GM21367 (cell line): Measurements from ENCODE around the gene CCL16.

Source experiments
- ATAC-seq: cut with Tn5 transposase; IDR thresholded peaks from one replicate; pipeline ENCODE4 v1.9.1; 2021; ENCODE audit not compliant: unreplicated experiment

The CCL16 gene

DNA sequence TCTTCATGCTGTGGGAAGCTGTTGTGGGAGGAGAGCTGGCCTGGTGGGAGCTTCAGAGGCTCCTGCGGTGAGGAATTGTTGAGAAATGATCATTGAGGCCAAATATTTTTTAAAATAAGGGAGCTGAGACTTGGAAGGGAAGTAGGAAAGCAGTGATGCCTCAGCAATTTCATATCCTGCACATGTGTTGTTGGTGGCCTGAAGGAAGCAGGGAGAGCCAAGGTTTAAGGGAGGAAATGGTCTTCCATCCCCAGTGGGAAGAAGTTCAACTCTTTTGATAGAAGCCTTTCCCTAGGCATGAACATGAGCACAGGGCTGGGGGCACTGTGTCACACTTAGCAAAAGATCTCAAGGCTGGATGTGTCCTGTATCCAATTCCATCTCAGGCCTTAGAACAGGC lies 5.3 kb upstream of the CCL16 start, which contains the start of gene CCL14:
Gene CCL14 (minus strand): TSS at position 87 of the 400 bp plus-strand sequence. CDS start 80 bp downstream, at position 7.
- ATAC-seq = no peak

DNA sequence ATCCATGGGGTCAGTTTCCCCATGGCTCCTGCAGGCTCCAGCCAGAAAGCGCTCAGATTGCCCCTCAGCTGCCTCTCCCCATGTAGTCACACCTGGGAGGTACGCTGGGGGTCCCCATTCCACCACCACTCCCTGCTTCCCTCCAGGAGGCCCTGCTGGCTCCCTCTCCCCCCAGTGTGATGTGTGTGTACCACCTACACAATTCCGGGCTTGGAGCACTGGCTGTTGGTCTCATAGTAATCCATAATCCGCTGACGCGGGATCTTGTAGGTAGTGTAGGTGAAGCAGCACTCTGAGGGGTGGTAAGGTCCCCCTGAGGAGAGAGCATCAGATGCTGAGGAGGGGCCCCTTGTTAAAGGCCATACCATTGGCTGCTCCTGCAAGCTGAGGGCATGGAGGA lies 2.8 kb upstream of the CCL16 start:
- ATAC-seq = no peak

DNA sequence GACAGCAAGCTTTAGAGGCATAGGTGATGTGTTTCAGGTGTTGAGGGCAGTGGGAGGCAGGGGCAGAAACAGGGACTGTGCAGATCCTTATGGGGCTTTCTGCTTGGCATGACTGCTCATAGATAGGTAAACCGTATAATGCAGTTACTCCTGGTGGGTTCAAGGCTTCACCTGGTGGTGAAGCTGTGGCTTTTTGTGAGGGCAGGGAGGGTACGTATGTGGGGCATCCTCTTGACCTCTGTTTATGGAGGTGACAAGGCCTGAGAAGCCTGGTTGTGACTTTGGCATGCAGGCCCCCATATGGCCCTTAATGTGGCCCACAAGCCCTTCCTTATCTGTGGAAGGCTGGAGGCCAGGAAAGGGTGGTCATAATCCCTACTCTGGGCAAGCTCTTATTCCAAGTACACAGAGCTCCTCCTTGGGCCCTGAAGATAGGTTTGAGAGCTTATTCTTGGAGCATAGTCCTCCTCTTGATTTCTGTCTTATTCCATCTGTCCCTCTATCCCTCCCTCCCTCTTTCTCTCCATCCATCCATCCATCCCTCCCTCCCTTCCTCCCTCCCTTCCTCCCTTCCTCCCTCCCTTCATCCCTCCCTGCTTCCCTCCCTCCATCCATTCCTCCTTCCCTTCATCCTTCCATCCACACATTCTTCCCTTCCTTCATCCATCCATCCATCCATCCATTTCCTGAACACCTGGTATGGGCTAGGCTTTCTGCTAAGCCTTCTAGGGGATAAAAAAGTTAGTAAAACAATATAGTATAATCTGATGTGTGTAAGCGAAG lies 1.3 kb upstream of the CCL16 start:
- no peak for ATAC-seq

DNA sequence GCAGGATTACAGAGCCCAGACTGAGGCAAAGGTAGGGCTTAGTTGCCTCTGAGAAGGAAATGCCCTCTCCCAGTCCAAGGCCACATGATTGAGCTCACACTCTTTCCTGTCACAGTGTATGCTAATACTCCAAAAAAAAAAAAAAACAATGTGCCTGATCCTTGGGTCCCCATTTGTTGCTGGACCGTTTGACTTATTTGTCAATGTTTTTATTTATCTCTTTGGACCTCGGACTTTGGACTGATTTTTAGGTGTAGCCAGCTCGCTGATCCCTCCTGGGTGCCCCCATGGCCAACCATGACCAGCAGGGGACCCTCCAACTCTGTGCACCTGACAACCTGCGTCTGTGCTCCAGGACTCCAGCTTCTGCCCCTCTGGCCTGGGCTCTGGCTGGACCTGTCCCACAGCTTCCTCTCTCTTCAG lies 622 bp upstream of the CCL16 start:
- ATAC-seq = no peak

DNA sequence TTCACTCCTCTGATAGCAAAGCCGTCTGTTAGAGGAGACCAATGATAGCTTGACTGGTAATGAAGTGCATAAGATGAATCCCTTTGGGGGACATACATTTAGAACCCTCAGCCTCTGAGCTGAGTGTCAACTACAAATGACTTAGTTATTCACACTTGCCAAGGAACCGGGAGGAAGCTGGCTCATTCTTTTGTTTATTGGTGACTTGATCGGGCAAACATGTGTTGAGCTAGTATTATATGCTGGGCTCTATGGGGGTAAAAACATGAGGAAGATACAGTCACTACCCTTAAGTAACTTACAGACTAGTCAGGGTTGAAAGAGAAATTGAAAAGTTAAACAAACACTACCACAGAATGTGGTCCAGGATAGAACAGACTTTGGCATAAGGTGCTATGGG lies 3.0 kb downstream of the CCL16 start:
- ATAC-seq = no peak

DNA sequence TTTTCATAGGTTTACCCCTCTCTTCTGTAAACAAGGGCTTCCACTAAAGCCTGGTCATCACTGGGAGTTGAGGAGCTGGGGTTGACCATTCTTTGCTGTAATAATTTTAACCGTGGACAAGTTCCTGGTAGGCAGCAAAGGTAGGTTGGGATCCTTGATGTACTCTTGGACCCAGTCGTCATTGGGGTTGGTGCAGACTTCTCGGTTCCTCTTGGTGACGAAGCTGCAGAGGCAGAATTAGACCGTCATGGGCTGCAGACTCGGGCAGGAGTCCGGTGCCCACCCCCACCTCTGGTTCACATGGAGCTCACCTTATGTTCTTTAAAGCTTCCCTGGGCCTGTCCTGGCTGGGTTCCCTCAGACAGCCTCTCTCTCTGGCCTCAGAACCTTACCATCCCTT lies 3.8 kb downstream of the CCL16 start:
- no peak for ATAC-seq

DNA sequence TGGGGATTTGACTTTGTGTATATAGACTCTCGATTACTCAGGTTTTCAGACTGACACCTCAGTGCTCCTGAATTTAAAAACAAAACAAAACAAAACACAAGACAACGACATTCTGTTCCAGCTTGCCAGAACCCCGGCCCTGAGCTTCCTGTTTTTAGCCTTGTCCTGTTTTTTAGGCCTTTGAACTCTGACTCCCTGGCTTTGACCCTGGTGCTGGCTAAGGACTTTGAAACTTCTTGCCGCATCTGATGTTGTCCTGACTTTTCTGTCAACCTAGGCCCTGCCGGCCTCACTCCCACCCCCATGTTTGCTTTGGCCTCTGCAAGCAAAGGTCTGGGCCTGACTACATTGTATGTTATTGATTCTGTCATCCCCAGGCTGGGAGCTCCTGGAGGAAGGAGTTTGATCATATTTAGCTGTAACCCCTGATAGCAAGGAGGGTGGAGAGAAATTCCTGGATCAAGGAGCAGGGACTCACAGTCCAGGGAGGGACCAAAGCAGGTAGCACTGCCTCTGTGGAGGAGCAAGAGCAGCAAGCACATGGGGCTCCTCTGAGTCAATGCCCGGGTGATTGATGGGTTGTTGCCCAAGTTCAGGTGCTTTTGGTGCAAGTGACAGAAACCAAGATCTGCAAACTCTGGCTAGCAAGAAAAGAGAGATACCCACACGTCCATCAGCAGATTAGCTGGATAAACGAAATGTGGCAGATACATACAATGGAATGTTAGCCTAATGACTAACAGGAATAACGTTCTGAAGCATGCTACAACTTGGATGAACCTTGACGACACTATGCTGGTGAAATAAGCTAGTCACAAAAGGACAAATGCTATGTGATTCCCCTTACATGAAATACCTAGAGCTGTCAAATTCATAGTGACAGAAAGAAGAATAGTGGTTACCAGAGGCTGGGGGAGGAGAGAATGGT lies 7.7 kb downstream of the CCL16 start:
- no peak for ATAC-seq

DNA sequence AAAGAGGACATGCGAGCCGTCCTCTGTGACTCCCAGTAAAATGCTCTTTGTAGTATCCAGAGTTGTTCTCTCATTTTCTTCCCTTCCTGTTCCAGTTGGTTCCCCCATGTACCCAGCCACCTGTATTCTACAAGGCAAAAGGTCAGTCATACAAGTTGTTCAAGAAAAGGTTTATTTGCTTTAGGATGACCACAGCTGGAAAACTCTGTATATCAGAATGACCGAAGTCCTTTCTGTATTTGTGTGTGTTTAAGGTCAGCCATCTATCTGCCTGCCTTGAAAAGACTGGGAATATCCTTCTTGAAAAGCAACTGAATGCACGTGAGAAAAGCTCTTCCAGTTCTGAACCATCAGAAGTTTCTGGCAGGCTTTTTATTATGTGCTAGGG lies 8.4 kb downstream of the CCL16 start:
- ATAC-seq = no peak

DNA sequence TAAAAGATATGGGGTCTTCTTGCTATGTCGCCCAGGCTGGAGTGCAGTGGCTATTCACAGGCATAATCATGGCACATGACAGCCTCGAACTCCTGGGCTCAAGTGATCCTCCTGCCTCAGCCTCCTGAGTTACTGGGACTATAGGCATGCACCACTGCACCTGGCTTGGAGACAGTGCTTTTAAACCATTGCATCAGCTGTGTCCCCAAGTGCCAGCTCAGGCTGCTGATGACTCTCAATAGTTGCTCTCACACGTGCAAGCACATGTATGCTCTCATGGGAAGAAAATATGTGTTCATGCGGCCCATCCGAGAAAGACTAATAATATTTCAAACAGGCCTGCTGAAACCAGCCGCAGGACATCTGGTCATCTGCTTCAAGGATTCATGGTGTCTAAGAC lies 8.8 kb downstream of the CCL16 start:
- ATAC-seq = no peak

DNA sequence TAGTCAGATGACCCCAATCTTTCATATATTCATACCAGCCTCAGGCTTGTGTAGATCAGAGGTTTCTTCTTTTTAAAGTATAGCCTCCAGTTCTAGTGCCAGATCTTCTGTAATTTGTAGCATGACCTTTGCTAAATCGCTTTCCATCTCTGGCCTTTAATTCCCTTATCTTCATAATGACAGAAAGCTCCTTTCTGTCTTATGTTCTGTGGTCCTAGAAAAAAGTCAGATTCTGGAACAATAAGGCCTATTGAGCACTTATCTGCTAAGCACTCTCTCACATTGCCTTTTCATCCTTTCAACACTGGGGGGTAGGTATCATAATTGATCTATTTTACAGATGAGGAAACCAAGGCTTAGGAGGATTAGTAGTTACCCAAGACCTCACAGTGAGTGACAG lies 9.2 kb downstream of the CCL16 start:
- no peak for ATAC-seq

DNA sequence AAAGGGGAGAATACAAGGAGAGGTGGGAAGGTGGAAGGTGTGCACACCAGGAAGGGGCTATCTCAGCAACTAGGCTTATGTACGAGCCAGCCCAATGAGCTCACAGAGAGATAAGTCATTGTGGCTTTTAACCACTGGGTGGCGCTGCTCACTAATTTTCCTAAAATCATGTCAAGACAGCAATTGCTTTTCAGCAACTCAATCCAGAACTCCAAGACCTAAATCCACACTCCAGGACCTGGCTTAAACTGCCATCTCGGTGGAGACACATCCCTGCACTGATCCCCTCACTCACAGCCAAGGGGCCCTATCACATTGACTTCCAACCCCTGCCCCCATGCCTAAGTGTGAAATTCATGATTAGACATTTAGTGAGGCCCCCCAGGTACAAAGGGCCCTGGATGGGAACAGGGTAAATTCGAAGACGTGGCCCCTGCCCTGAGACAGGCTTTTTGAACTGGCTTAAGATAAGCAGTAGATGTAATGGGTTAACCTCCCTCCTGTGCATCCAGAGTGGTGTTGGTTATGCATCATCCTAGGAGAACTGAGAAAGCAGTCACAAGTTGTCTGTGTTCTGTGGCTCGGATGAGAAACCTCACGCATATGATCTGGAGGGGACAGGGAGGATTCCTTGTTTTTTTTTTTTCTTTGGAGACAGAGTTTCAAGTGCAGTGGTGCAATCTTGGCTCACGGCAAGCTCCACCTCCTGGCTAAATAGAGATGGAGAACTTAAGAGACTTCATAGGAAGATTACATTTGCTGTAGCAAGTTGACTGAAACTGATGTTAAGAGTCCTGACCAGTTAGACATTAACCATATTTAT lies 11.5 kb downstream of the CCL16 start:
- ATAC-seq = no peak

DNA sequence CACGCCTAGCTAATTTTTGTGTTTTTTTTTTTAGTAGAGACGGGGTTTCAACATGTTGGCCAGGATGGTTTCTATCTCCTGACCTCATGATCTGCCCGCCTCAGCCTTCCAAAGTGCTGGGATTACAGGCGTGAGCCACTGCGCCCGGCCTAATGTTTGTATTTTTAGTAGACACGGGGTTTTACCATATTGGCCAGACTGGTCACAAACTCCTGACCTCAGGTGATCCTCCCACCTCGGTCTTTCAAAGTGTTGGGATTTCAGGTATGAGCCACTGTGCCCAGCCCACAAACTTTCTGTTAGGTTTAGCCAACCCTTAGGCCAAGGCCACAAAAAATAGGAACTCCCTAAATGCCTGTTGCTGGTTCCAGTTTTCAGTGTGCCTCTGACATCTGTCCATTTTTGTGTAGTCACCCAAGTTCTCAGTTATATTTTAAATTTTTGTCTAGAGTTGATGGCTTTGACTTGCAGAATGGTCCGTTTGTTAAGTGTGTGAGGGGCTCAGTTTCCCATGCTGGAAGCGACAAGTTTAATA lies 12.7 kb downstream of the CCL16 start:
- ATAC-seq = no peak

DNA sequence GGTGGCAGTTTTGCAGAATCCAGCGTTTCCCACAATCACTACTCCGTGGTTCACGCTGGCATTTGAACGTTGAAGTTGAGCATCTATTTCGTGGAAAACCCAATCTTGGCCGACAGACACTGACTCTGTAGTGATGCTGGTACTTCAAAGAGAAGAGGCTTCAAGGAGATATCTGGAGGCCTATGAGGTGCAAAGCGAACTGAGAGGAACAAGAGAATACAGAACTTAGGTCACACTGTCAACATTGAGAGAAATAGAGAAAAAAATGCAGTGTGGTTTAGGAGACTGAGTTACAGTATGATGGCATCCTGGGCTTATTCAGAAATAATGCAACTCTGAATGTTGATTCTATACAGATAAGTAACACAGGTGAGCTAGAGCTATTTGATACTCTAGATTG lies 16.0 kb downstream of the CCL16 start:
- ATAC-seq = no peak

DNA sequence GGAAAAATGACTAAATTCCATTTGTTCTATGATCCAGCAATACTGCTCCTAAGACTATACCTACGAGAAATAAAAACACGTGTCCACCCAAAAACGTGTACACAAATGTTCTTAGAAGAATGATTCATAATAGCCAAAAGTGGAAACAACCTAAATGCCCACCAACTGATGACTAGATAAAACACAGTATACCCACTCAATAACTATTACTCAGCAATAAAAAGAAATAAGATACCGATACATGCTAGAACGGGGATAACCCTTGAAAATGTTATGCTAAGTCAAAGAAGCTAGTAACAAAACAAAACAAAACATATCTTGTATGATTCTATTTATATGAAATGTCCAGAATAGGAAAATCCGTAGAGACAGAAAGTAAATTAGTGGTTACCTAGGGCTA lies 17.6 kb downstream of the CCL16 start:
- no peak for ATAC-seq

DNA sequence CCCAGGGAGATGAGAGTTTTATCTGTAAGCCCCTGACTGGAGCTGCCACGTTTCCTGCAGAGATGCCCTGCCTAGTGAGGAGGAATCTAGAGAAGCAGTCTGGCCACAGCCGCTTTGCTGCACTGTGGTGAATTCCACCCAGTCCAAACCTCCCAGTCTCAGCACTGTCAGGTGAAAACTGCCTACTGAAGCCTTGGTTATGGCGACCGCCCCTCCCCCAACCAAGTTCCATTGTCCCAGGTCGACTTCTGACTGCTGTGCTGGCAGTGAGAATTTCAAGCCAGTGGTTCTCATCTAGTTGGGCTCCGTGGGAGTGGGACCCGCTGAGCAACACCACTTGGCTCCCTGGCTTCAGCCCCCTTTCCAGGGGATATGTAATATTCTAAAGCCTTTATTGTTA lies 27.6 kb downstream of the CCL16 start:
- ATAC-seq = no peak

DNA sequence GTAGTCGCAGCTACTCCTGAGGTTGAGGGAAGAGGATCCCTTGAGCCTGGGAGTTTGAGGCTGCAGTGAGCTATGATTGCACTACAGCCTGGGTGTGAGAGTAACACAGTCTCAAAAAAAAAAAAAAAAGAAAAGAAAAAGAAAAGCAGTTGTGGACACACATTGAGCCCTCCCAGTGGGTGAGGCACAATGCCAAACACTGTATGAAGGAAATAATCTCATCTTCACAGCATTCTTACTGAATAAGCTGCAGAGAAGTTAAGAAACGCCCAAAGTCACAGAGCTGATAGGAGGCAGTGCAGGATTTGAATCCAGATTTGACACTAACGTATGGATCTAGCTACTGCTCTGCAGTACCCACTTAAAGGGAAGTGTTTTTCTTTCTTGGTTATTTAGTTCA lies 31.9 kb downstream of the CCL16 start:
- ATAC-seq = no peak

DNA sequence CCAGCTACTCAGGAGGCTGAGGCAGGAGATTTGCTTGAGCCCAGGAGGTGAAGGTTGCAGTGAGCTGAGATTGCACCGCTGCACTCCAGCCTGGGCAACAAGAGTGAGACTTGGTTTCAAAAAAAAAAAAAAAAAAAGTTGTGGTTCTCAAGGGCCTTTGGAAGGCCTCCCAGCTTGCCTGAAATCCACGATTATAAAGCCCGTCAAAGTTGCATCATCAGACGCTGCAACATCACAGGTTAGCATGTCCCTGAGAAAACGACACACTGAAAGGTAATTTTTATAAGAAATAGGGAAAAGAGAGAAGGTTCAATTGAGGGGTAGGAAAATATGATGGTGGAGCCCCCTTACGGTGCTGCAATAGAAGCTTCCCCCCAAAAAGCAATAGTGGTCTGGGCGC lies 33.2 kb downstream of the CCL16 start:
- ATAC-seq = no peak

DNA sequence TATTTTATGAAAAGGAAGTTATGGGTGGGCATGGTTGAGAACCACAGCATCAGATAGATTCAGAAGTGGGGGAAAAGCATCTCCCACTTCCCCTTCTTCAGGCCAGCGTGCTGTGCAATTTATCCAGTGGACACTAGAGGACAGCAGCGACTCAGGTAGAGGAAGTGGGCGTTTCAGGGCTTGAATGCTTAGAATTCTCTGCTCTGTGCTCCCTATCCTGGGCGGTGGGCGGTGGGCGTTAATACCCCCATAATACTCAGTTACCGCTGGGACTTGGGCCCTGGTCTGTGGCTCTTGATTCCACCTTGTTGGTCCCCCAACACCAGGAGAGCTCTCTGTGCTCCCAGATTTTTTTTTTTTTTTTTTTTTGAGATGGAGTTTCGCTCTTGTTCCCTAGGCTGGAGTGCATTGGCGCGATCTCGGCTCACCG lies 34.1 kb downstream of the CCL16 start:
- ATAC-seq = no peak

DNA sequence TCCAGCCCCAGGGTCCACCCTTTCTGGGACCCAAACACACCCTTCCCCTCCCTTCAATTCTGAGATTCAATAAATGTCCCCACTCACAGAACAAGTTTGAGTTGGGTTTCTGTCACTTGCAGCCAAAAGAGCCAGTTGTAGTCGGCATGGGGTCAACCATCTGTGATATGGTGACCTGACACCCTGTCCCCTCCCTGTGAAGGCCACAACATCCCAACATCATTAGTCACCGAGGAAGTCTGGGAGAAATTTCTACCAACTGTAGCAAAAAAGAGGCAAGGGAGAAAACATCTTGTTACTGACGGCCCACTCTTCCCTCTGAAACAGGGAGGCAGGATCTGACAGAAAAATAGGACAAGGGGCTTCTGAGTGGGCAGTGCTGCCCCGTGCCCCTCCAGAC lies 37.1 kb downstream of the CCL16 start:
- no peak for ATAC-seq

DNA sequence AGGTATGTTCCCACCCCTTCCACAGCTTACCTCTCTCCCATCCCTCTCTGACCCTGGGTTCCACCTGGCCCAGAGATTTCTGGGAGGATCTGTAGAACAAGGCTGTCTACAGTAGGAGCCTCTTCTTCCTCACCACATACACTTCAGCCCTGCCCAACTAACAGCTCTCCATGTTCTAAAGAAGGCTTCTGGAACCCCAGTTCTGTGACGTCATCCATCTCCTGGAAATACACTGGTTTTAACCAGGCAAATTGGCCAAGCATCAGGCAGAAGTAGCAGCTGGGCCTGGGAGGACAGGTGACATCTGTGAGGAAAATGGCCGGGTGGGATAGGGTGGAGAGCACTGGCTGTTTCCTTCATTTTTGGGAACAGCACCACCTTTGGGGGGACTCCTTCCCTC lies 37.8 kb downstream of the CCL16 start, which contains the start of gene LYZL6:
Gene LYZL6 (minus strand): TSS at position 177 of the 400 bp plus-strand sequence. CDS start 4,357 bp downstream, outside the sequence.
- no peak for ATAC-seq
